ENCODE measurements around the gene SPAG17. TPM values are rescaled to one million over a fixed set of nuclear protein-coding genes. Genes with fewer than 3 reads are reported as not detected.

Gene SPAG17
- total RNA-seq, 1 experiment from 2014 or later: 0.36 TPM

GRCh38 chr1:118104951-118105350, 80.1 kb downstream of the SPAG17 start:
- in situ Hi-C loops (cut with HindIII; ENCODE audit: low pct_unique_long_range_greater_than_20kb, low sequenced_read_pairs): no loop called here
- no peaks in the 10 kb centered on the region for H3K27me3 ChIP-seq (ENCODE audit: control insufficient read depth, insufficient read depth, low read length)
- TF ChIP-seq CTCF (IDR thresholded peaks at IDR 0.05) (no peak), REST (IDR thresholded peaks at IDR 0.05; ENCODE audit: insufficient read depth in 1 of 2, low read depth in 2 of 2, low read length in 1 of 2) (no peak), SIN3A (IDR thresholded peaks at IDR 0.05; ENCODE audit: borderline replicate concordance, insufficient read depth, low read depth, low read length) (no peak), TCF7L2 (IDR thresholded peaks at IDR 0.05; ENCODE audit: low read depth, low read length) (no peak), POLR2AphosphoS5 (IDR thresholded peaks at IDR 0.05; ENCODE audit: low read depth, low read length) (no peak)
- H3K4me1 ChIP-seq (ENCODE audit: control insufficient read depth, insufficient read depth, low read length): no peaks in the 10 kb centered on the region
- POLR2A ChIA-PET: no interaction called here
- no peak overlapping the region for H3K27ac ChIP-seq (ENCODE audit: low read length)
- H3K4me3 ChIP-seq (ENCODE audit: low read depth in 2 of 2, low read length in 2 of 2): no peak overlapping the region
- intact Hi-C loops (cut with micrococcal nuclease; ENCODE audit: unreplicated experiment): no loop called here
- BruUV-seq (replicated peaks): no TSS peak
- CTCF ChIA-PET: no interaction called here
- H3K36me3 ChIP-seq (ENCODE audit: control insufficient read depth, insufficient read depth, low read length): no peaks in the 10 kb centered on the region
- DNase-seq (ENCODE audit: low read depth, low spot score) (no peak), ATAC-seq (no peak)
- no peaks in the 10 kb centered on the region for H3K9me3 ChIP-seq (ENCODE audit: control insufficient read depth, insufficient read depth, low read depth, low read length)

- intact Hi-C loops (cut with micrococcal nuclease; ENCODE audit: unreplicated experiment): no loop called here
- POLR2A ChIA-PET: no interaction called here
- CTCF ChIA-PET: no interaction called here
Observed at GRCh38 chr1:118102445-118102844, 82.6 kb downstream of the SPAG17 start.

More at GRCh38 chr1:118102445-118102844, 82.6 kb downstream of the SPAG17 start:
- H3K4me1 ChIP-seq (ENCODE audit: control insufficient read depth, insufficient read depth, low read length): no peaks in the 10 kb centered on the region
- no peaks in the 10 kb centered on the region for H3K9me3 ChIP-seq (ENCODE audit: control insufficient read depth, insufficient read depth, low read depth, low read length)
- no TSS peak for BruUV-seq (replicated peaks)
- DNase-seq (ENCODE audit: low read depth, low spot score): no peak
- H3K27me3 ChIP-seq (ENCODE audit: control insufficient read depth, insufficient read depth, low read length): no peaks in the 10 kb centered on the region
- H3K27ac ChIP-seq (ENCODE audit: low read length): no peak overlapping the region
- H3K4me3 ChIP-seq (ENCODE audit: low read depth in 2 of 2, low read length in 2 of 2): no peak overlapping the region
- no peaks in the 10 kb centered on the region for H3K36me3 ChIP-seq (ENCODE audit: control insufficient read depth, insufficient read depth, low read length)
- in situ Hi-C loops (cut with HindIII; ENCODE audit: low pct_unique_long_range_greater_than_20kb, low sequenced_read_pairs): no loop called here
- TF ChIP-seq REST (IDR thresholded peaks at IDR 0.05; ENCODE audit: insufficient read depth in 1 of 2, low read depth in 2 of 2, low read length in 1 of 2) (no peak), CTCF (IDR thresholded peaks at IDR 0.05) (no peak), POLR2AphosphoS5 (IDR thresholded peaks at IDR 0.05; ENCODE audit: low read depth, low read length) (no peak), TCF7L2 (IDR thresholded peaks at IDR 0.05; ENCODE audit: low read depth, low read length) (no peak), SIN3A (IDR thresholded peaks at IDR 0.05; ENCODE audit: borderline replicate concordance, insufficient read depth, low read depth, low read length) (no peak)
- no peak for ATAC-seq
